Stimulated activated CD4-positive, alpha-beta T cell treated with anti-CD3 and anti-CD28 coated beads, Interleukin-1b, Interleukin-23, amount 100 ng/mL, for 4 hours (primary cell): ENCODE measurements around the gene EPHB2.
A peak's percentile ranks its signal among the peaks of the same experiment; 100 is the strongest.
"Not testable (repeated sequence)": the region's sequence is repeated elsewhere in the genome, so short reads cannot be mapped to it uniquely, and the experiment has no call there.

Source experiments
- DNase-seq, 2 donors: peaks; one replicate each; pipeline ENCODE4 v3.0.0-alpha.2; 2020; ENCODE audit warnings: low read depth in 2 of 2

Gene EPHB2

GRCh38 chr1:22914633-22915217 is 204.1 kb downstream of the EPHB2 start:
- DNase-seq: no peak

- DNase-seq: no peak
Observed at GRCh38 chr1:22915231-22915630, 204.6 kb downstream of the EPHB2 start.

- no peak for DNase-seq
Observed at GRCh38 chr1:22915816-22916470, 205.3 kb downstream of the EPHB2 start.

- no peak for DNase-seq
Observed at GRCh38 chr1:22916471-22916820, 205.8 kb downstream of the EPHB2 start.

GRCh38 chr1:22917989-22918388 is 207.3 kb downstream of the EPHB2 start:
- DNase-seq: no peak

GRCh38 chr1:22918644-22919043 is 208.0 kb downstream of the EPHB2 start:
- no peak for DNase-seq

- DNase-seq: no peak
Observed at GRCh38 chr1:22919341-22920025, 208.8 kb downstream of the EPHB2 start.

GRCh38 chr1:22920026-22920733 is 209.5 kb downstream of the EPHB2 start:
- DNase-seq: no peak

- no peak for DNase-seq
Observed at GRCh38 chr1:22920734-22921451, 210.3 kb downstream of the EPHB2 start.

GRCh38 chr1:22921452-22922126 is 210.9 kb downstream of the EPHB2 start:
- no peak for DNase-seq

- DNase-seq: no peak
Observed at GRCh38 chr1:22922640-22923039, 212.0 kb downstream of the EPHB2 start.

GRCh38 chr1:22925111-22925510 is 214.5 kb downstream of the EPHB2 start:
- no peak for DNase-seq

- DNase-seq: peak in 1 of 2 donors; percentile 10
Observed at GRCh38 chr1:22930240-22930912, 219.7 kb downstream of the EPHB2 start.

- no peak for DNase-seq
Observed at GRCh38 chr1:22932803-22933470, 222.3 kb downstream of the EPHB2 start.

- no peak for DNase-seq
Observed at GRCh38 chr1:22935433-22935832, 224.8 kb downstream of the EPHB2 start.

GRCh38 chr1:22936681-22937080 is 226.0 kb downstream of the EPHB2 start:
- no peak for DNase-seq

GRCh38 chr1:22941257-22941656 is 230.6 kb downstream of the EPHB2 start:
- no peak for DNase-seq

- DNase-seq: no peak
Observed at GRCh38 chr1:22944346-22945055, 233.9 kb downstream of the EPHB2 start.

GRCh38 chr1:22945171-22945570 is 234.5 kb downstream of the EPHB2 start:
- not testable (repeated sequence) for DNase-seq
